A549 (cell line): ENCODE results near the gene ACTRT2. TPM values are rescaled to one million over a fixed set of nuclear protein-coding genes. Genes with fewer than 3 reads are reported as not detected.

ENCODE experiments used
- ATAC-seq, 2 experiments: fragments of 200-7000 bp in 1 of 2; fragments of >200 bp in 1 of 2; cut with Nextera tagmentation in 1 of 2; cut with Tn5 transposase in 1 of 2; 3 replicates each; pipeline versions ENCODE4 v1.8.0 to v1.9.1; 2018 to 2020; ENCODE audit warnings: mild to moderate bottlenecking in 1 of 2, moderate library complexity in 1 of 2
- CTCF ChIA-PET: fragments of 300-600 bp; sonication (Branson Sonifier 250); formaldehyde crosslinking; extraction: SDS; loops from one replicate; lab custom pipeline; 2021; ENCODE audit warnings: antibody characterized with exemption, inconsistent platforms; lab: Yijun Ruan, JAX
- POLR2A ChIA-PET: fragments of 350-600 bp; formaldehyde crosslinking; extraction: SDS; loops from one replicate; lab custom pipeline; 2021; ENCODE audit warnings: antibody characterized with exemption, inconsistent platforms; lab: Yijun Ruan, JAX
- DNase-seq, 2 experiments: peaks; one replicate each; pipeline versions ENCODE4 v3.0.0 to v3.0.0-alpha.2; 2011 to 2016; ENCODE audit warnings: low read depth in 1 of 2, low spot score in 1 of 2
- FAIRE-seq: peaks from 2 replicates; lab custom pipeline; 2011; peaks lifted over from hg19 to GRCh38; lab: Jason Lieb, UNC
- H3K27ac ChIP-seq, 2 experiments: fragments of >200 bp; sonication (Bioruptor Twin); formaldehyde crosslinking; 3 replicates each; pipeline ENCODE4 v1.5.1; 2016 to 2017
- H3K4me1 ChIP-seq: fragments of >200 bp; sonication (Bioruptor Twin); formaldehyde crosslinking; 3 replicates; pipeline ENCODE4 v1.6.1; 2016
- H3K4me2 ChIP-seq: fragments of >200 bp; sonication (Bioruptor Twin); formaldehyde crosslinking; 3 replicates; pipeline ENCODE4 v1.6.1; 2016
- H3K4me3 ChIP-seq: fragments of >200 bp; sonication (Bioruptor Twin); formaldehyde crosslinking; 3 replicates; pipeline ENCODE4 v1.5.1; 2016
- H3K9me3 ChIP-seq: fragments of >200 bp; sonication (Bioruptor Twin); formaldehyde crosslinking; 3 replicates; pipeline ENCODE4 v1.6.1; 2016
- BHLHE40 ChIP-seq: IDR thresholded peaks from 2 replicates; pipeline ENCODE4 v1.6.1; 2012; ENCODE audit warnings: low read depth, low read length, inconsistent platforms
- CBX8 ChIP-seq: fragments of 200-600 bp; sonication (generic); IDR thresholded peaks from 2 replicates; pipeline ENCODE4 v1.6.1; 2016
- ELK1 ChIP-seq: fragments of 150-350 bp; IDR thresholded peaks from 2 replicates; pipeline ENCODE4 v1.6.1; 2014; ENCODE audit warnings: low read depth, mild to moderate bottlenecking, low read length
- ESRRA ChIP-seq: fragments of 150-350 bp; IDR thresholded peaks from 2 replicates; pipeline ENCODE4 v1.6.1; 2014; ENCODE audit warnings: mild to moderate bottlenecking, low read length, borderline replicate concordance
- HES2 ChIP-seq: fragments of >200 bp; sonication (Bioruptor Twin); formaldehyde crosslinking; IDR thresholded peaks from 2 replicates; pipeline ENCODE4 v1.6.1; 2016
- HMGXB4 ChIP-seq: fragments of 250-450 bp; sonication (Bioruptor Pico); IDR thresholded peaks from 2 replicates; pipeline ENCODE4 v1.5.0; 2021; ENCODE audit warnings: mild to moderate bottlenecking, moderate library complexity, borderline replicate concordance
- HOXA7 ChIP-seq: fragments of 250-450 bp; sonication (Bioruptor Pico); IDR thresholded peaks from 2 replicates; pipeline ENCODE4 v1.5.0; 2020; ENCODE audit warnings: mild to moderate bottlenecking, moderate library complexity
- HOXB13 ChIP-seq: fragments of 250-450 bp; sonication (Bioruptor Pico); IDR thresholded peaks from 2 replicates; pipeline ENCODE4 v1.5.0; 2020; ENCODE audit warnings: low read depth, mild to moderate bottlenecking, moderate library complexity
- KDM1A ChIP-seq: fragments of 200-600 bp; sonication (generic); IDR thresholded peaks from 2 replicates; pipeline ENCODE4 v1.6.1; 2016; ENCODE audit warnings: low read depth, mild to moderate bottlenecking
- KDM5A ChIP-seq: fragments of 200-600 bp; sonication (generic); IDR thresholded peaks from 2 replicates; pipeline ENCODE4 v1.6.1; 2016; ENCODE audit warnings: antibody characterized with exemption, mild to moderate bottlenecking
- MYC ChIP-seq: IDR thresholded peaks from 2 replicates; pipeline ENCODE4 v1.6.1; 2012; ENCODE audit warnings: mild to moderate bottlenecking, inconsistent platforms, low read length, improper control_type of control experiment, borderline replicate concordance
- NFE2L2 ChIP-seq: fragments of 150-350 bp; conservative IDR thresholded peaks from 2 replicates; pipeline ENCODE4 v1.6.1; 2014; ENCODE audit warnings: low read length
- NPAS2 ChIP-seq: fragments of 250-450 bp; sonication (Bioruptor Pico); IDR thresholded peaks from 2 replicates; pipeline ENCODE4 v1.8.0; 2022; ENCODE audit warnings: mild to moderate bottlenecking, moderate library complexity, borderline replicate concordance
- NR3C1 ChIP-seq: fragments of >200 bp; sonication (Bioruptor Twin); formaldehyde crosslinking; IDR thresholded peaks from 3 replicates; pipeline ENCODE4 v1.6.1; 2017
- PHF8 ChIP-seq: fragments of 200-600 bp; sonication (generic); IDR thresholded peaks from 2 replicates; pipeline ENCODE4 v1.6.1; 2016; ENCODE audit warnings: low read depth, mild to moderate bottlenecking, antibody characterized with exemption, moderate library complexity, borderline replicate concordance
- POLR2AphosphoS2 ChIP-seq: conservative IDR thresholded peaks from 2 replicates; pipeline ENCODE4 v1.6.1; 2012; ENCODE audit warnings: low read length, improper control_type of control experiment, inconsistent platforms
- RARB ChIP-seq: fragments of 250-450 bp; sonication (Bioruptor Pico); IDR thresholded peaks from 2 replicates; pipeline ENCODE4 v1.8.0; 2021; ENCODE audit warnings: mild to moderate bottlenecking, moderate library complexity
- REST ChIP-seq: fragments of 200-600 bp; sonication (generic); IDR thresholded peaks from 2 replicates; pipeline ENCODE4 v1.6.1; 2016; ENCODE audit warnings: antibody characterized with exemption, mild to moderate bottlenecking, moderate library complexity
- SMC3 ChIP-seq: fragments of >200 bp; sonication (Bioruptor Twin); formaldehyde crosslinking; IDR thresholded peaks from 3 replicates; pipeline ENCODE4 v1.6.1; 2018; ENCODE audit warnings: inconsistent platforms
- USF2 ChIP-seq: fragments of 450-650 bp; IDR thresholded peaks from 2 replicates; pipeline ENCODE4 v1.6.1; 2014; ENCODE audit warnings: antibody characterized with exemption
- ZSCAN20 ChIP-seq: fragments of 250-450 bp; sonication (Bioruptor Pico); IDR thresholded peaks from 2 replicates; pipeline ENCODE4 v1.8.0; 2022; ENCODE audit warnings: mild to moderate bottlenecking, moderate library complexity
- WGBS: methylation state at CpG from one replicate; pipeline ENCODE4 v1.1.6; 2017; ENCODE audit errors: missing lambda C conversion rate; 5-methylcytosine and 5-hydroxymethylcytosine counted together
- polyA plus RNA-seq, 4 experiments: library from polyadenylated mRNA; depleted of rRNA in 3 of 4; stranded (reverse); fragments of >200 nt; fragmentation: RNase III in 1 of 4; extraction: RNeasy Plus Mini Kit Qiagen cat#74134 plus additional on column Dnase treatment in 1 of 4; gene quantifications; 2 replicates in 3 of 4; 3 replicates in 1 of 4; pipeline ENCODE4 v1.2.3, GENCODE V29; 2011 to 2017

The ACTRT2 gene
- polyA plus RNA-seq, 2 of the 4 experiments (the other 2 are of a cell fraction), result not detected

GRCh38 chr1:3028531-3029282 is 7.4 kb downstream of the ACTRT2 start:
- Histone ChIP-seq H3K27ac (no peak overlapping the region), H3K9me3 (no peaks in the 10 kb centered on the region), H3K4me3 (no peak overlapping the region), H3K4me2 (no peak overlapping the region), H3K4me1 (no peaks in the 10 kb centered on the region)
- ChIA-PET POLR2A (no interaction called here), CTCF (interaction anchor here (1.1 to 1.6 kb wide), 3 partner anchors 20 to 396 kb away, joined by 3 to 7 read pairs (median 4); no protein-coding TSS in a partner anchor)
- no peak for ATAC-seq
- no peak for FAIRE-seq
- TF ChIP-seq NR3C1 (no peak), ZSCAN20 (CRISPR knock-in tag) (no peak), HMGXB4 (no peak), SMC3 (no peak), HOXB13 (CRISPR knock-in tag) (no peak), USF2 (no peak), ESRRA (no peak), KDM1A (no peak), RARB (no peak), MYC (no peak), NPAS2 (CRISPR knock-in tag) (no peak), KDM5A (no peak), CBX8 (no peak), ELK1 (no peak)
- 11% methylated on average over 7 of the region's 32 CpGs for WGBS
- no peak for DNase-seq

GRCh38 chr1:3029481-3029961 is 8.3 kb downstream of the ACTRT2 start:
- ATAC-seq (no peak), FAIRE-seq (no peak), DNase-seq (no peak)
- H3K4me2 ChIP-seq, result no peak overlapping the region
- H3K27ac ChIP-seq, result no peak overlapping the region
- H3K4me3 ChIP-seq, result no peak overlapping the region
- POLR2A ChIA-PET, result no interaction called here
- CTCF ChIA-PET, result no interaction called here
- H3K4me1 ChIP-seq, result no peaks in the 10 kb centered on the region
- WGBS, result no CpG with 5 or more reads among the region's 11 CpGs
- no peak for TF ChIP-seq NFE2L2
- no peak for TF ChIP-seq HES2
- no peak for TF ChIP-seq HOXA7 (CRISPR knock-in tag)
- TF ChIP-seq REST, result no peak
- TF ChIP-seq BHLHE40, result no peak
- TF ChIP-seq POLR2AphosphoS2, result no peak
- TF ChIP-seq PHF8, result no peak
- no peak for TF ChIP-seq ESRRA
- no peaks in the 10 kb centered on the region for H3K9me3 ChIP-seq
